ENCODE measurements around the gene CNN2. TPM values are rescaled to one million over a fixed set of nuclear protein-coding genes. Genes with fewer than 3 reads are reported as not detected.

The CNN2 gene
- total RNA-seq, 1 experiment from 2014 or later: 333 TPM

GRCh38 chr19:995051-995827 lies 31.2 kb upstream of the CNN2 start:
- peak; percentile 94 for DNase-seq (ENCODE audit: low read depth)

GRCh38 chr19:996051-996838 lies 30.2 kb upstream of the CNN2 start:
- peak; percentile 72 for DNase-seq (ENCODE audit: low read depth)

GRCh38 chr19:998064-998463 lies 28.3 kb upstream of the CNN2 start:
- DNase-seq (ENCODE audit: low read depth): no peak

GRCh38 chr19:999379-999719 lies 27.1 kb upstream of the CNN2 start:
- DNase-seq (ENCODE audit: low read depth): no peak

- no peak for DNase-seq (ENCODE audit: low read depth)
These were observed 26.3 kb upstream of the CNN2 start, which contains the start of gene GRIN3B for GRCh38 chr19:1000095-1000494. GRIN3B (plus strand) TSS chr19:1000419; CDS start chr19:1000438, 19 bp downstream.

- DNase-seq (ENCODE audit: low read depth): no peak
These were observed 25.5 kb upstream of the CNN2 start for GRCh38 chr19:1000591-1001537.

- no peak for DNase-seq (ENCODE audit: low read depth)
These were observed 24.8 kb upstream of the CNN2 start for GRCh38 chr19:1001538-1002166.

- no peak for DNase-seq (ENCODE audit: low read depth)
These were observed 23.8 kb upstream of the CNN2 start for GRCh38 chr19:1002600-1002999.

- no peak for DNase-seq (ENCODE audit: low read depth)
These were observed 23.1 kb upstream of the CNN2 start for GRCh38 chr19:1003283-1003682.

GRCh38 chr19:1004204-1004802 lies 22.1 kb upstream of the CNN2 start:
- no peak for DNase-seq (ENCODE audit: low read depth)

- DNase-seq (ENCODE audit: low read depth): no peak
These were observed 21.4 kb upstream of the CNN2 start for GRCh38 chr19:1004803-1005664.

- DNase-seq (ENCODE audit: low read depth): no peak
These were observed 19.6 kb upstream of the CNN2 start for GRCh38 chr19:1006711-1007398.

GRCh38 chr19:1007399-1008251 lies 18.8 kb upstream of the CNN2 start:
- no peak for DNase-seq (ENCODE audit: low read depth)

- no peak for DNase-seq (ENCODE audit: low read depth)
These were observed 18.0 kb upstream of the CNN2 start for GRCh38 chr19:1008268-1009040.

- DNase-seq (ENCODE audit: low read depth): no peak
These were observed 17.1 kb upstream of the CNN2 start for GRCh38 chr19:1009041-1009980.

GRCh38 chr19:1009981-1010538 lies 16.3 kb upstream of the CNN2 start:
- DNase-seq (ENCODE audit: low read depth): no peak

Data from M059J (cell line).